Effector memory CD8-positive, alpha-beta T cell (primary cell): ENCODE results near the gene CYBB.
A peak's percentile ranks its signal among the peaks of the same experiment; 100 is the strongest.

Experiments
- ATAC-seq: fragments of 150-1000 bp; cut with Tn5 transposase; replicated peaks from 2 replicates; pipeline ENCODE4 v1.10.0; 2021; ENCODE audit warnings: mild to moderate bottlenecking, moderate library complexity
- DNase-seq, 3 experiments: peaks; one replicate each; pipeline ENCODE4 v3.0.0; 2021
- H3K27ac Mint-ChIP-seq, 2 donors: one replicate each; pipeline ENCODE4 v1.8.0; 2022; ENCODE audit warnings: mild to moderate bottlenecking in 2 of 2, mixed read lengths in 2 of 2, moderate library complexity in 2 of 2
- H3K27me3 Mint-ChIP-seq, 2 donors: one replicate each; pipeline ENCODE4 v1.8.0; 2022; ENCODE audit warnings: mixed read lengths in 2 of 2
- H3K36me3 Mint-ChIP-seq: one replicate; pipeline ENCODE4 v1.8.0; 2022; ENCODE audit warnings: mild to moderate bottlenecking, moderate library complexity, mixed read lengths; ENCODE audit not compliant: insufficient read depth
- H3K4me1 Mint-ChIP-seq, 2 donors: one replicate each; pipeline ENCODE4 v1.8.0; 2022; ENCODE audit warnings: low read depth in 2 of 2, mixed read lengths in 2 of 2
- H3K4me3 Mint-ChIP-seq, 2 donors: one replicate each; pipeline ENCODE4 v1.8.0; 2022; ENCODE audit warnings: mild to moderate bottlenecking in 2 of 2, mixed read lengths in 2 of 2, moderate library complexity in 2 of 2
- H3K9me3 Mint-ChIP-seq, 2 donors: one replicate each; pipeline ENCODE4 v1.8.0; 2022; ENCODE audit warnings: mixed read lengths in 2 of 2
- total RNA-seq, 9 experiments: gene quantifications; one replicate each; lab custom pipeline; 2026; lab: John Stamatoyannopoulos, UW

Gene CYBB
- 0 to 0.06 (median 0) reads per million in 9 experiments for total RNA-seq

GRCh38 chrX:37779857-37780256, at the start of gene CYBB:
Gene CYBB, plus strand, starts transcription at chrX:37780059. Its CDS starts 19 bp downstream, at chrX:37780078.
- Mint-ChIP-seq H3K27ac (no peak within 1 kb of the TSS), H3K9me3 (no peaks in the 10 kb centered on the region), H3K36me3 (no peaks in the 10 kb centered on the region), H3K4me1 (peaks cover 18 to 19% of the 10 kb centered on the region in 2 donors), H3K27me3 (no peaks in the 10 kb centered on the region), H3K4me3 (no peak within 1 kb of the TSS)
- ATAC-seq (no peak), DNase-seq (no peak)

- Mint-ChIP-seq H3K36me3 (no peaks in the 10 kb centered on the region), H3K4me3 (no peak overlapping the region), H3K4me1 (peaks cover 11 to 14% of the 10 kb centered on the region in 2 donors), H3K27ac (no peak overlapping the region), H3K27me3 (no peaks in the 10 kb centered on the region), H3K9me3 (no peaks in the 10 kb centered on the region)
- ATAC-seq: peak; percentile 91
- DNase-seq: peak; percentile 66 to 74 (median 69)
These were observed 34.5 kb upstream of the CYBB start for GRCh38 chrX:37745354-37745753.

- peaks cover 11 to 14% of the 10 kb centered on the region in 2 donors for H3K4me1 Mint-ChIP-seq
- ATAC-seq (peak; percentile 24), DNase-seq (no peak)
- no peaks in the 10 kb centered on the region for H3K27me3 Mint-ChIP-seq
- peak overlapping the region in 1 of 2 donors; percentile 57 for H3K27ac Mint-ChIP-seq
- no peaks in the 10 kb centered on the region for H3K9me3 Mint-ChIP-seq
- no peak overlapping the region for H3K4me3 Mint-ChIP-seq
- H3K36me3 Mint-ChIP-seq: no peaks in the 10 kb centered on the region
These were observed 34.0 kb upstream of the CYBB start for GRCh38 chrX:37745835-37746217.

GRCh38 chrX:37746218-37746941, 33.5 kb upstream of the CYBB start:
- H3K27me3 Mint-ChIP-seq: no peaks in the 10 kb centered on the region

GRCh38 chrX:37746951-37747350, 32.9 kb upstream of the CYBB start:
- no peaks in the 10 kb centered on the region for H3K36me3 Mint-ChIP-seq
- no peaks in the 10 kb centered on the region for H3K9me3 Mint-ChIP-seq
- peaks cover 11 to 14% of the 10 kb centered on the region in 2 donors for H3K4me1 Mint-ChIP-seq
- ATAC-seq: no peak
- no peaks in the 10 kb centered on the region for H3K27me3 Mint-ChIP-seq
- H3K27ac Mint-ChIP-seq: peak overlapping the region in 1 of 2 donors; percentile 57
- peak overlapping the region in 1 of 2 donors; percentile 19 for H3K4me3 Mint-ChIP-seq
- DNase-seq: no peak

More at GRCh38 chrX:37746218-37746941, 33.5 kb upstream of the CYBB start:
- peak overlapping the region in 1 of 2 donors; percentile 57 for H3K27ac Mint-ChIP-seq
- H3K9me3 Mint-ChIP-seq: no peaks in the 10 kb centered on the region
- DNase-seq (no peak), ATAC-seq (peak; percentile 49)
- H3K4me3 Mint-ChIP-seq: peak overlapping the region in 1 of 2 donors; percentile 19
- H3K36me3 Mint-ChIP-seq: no peaks in the 10 kb centered on the region
- peaks cover 11 to 14% of the 10 kb centered on the region in 2 donors for H3K4me1 Mint-ChIP-seq

GRCh38 chrX:37752281-37752680, 27.6 kb upstream of the CYBB start:
- H3K4me1 Mint-ChIP-seq: peaks cover 6 to 10% of the 10 kb centered on the region in 2 donors
- no peak for DNase-seq

GRCh38 chrX:37752936-37753335, 26.9 kb upstream of the CYBB start:
- Mint-ChIP-seq H3K4me3 (no peak overlapping the region), H3K4me1 (peaks cover 6 to 16% of the 10 kb centered on the region in 2 donors), H3K36me3 (no peaks in the 10 kb centered on the region), H3K27ac (no peak overlapping the region), H3K9me3 (no peaks in the 10 kb centered on the region), H3K27me3 (no peaks in the 10 kb centered on the region)
- ATAC-seq (no peak), DNase-seq (no peak)

More at GRCh38 chrX:37752281-37752680, 27.6 kb upstream of the CYBB start:
- Mint-ChIP-seq H3K27ac (no peak overlapping the region), H3K36me3 (no peaks in the 10 kb centered on the region), H3K4me3 (no peak overlapping the region), H3K9me3 (no peaks in the 10 kb centered on the region), H3K27me3 (no peaks in the 10 kb centered on the region)
- ATAC-seq: no peak

- DNase-seq (no peak), ATAC-seq (peak; percentile 59)
- Mint-ChIP-seq H3K27ac (no peak overlapping the region), H3K9me3 (no peaks in the 10 kb centered on the region), H3K4me1 (peaks cover 6 to 17% of the 10 kb centered on the region in 2 donors), H3K4me3 (peak overlapping the region in 1 of 2 donors; percentile 19), H3K27me3 (no peaks in the 10 kb centered on the region), H3K36me3 (no peaks in the 10 kb centered on the region)
These were observed 26.5 kb upstream of the CYBB start for GRCh38 chrX:37753384-37753783.

GRCh38 chrX:37754516-37754915, 25.3 kb upstream of the CYBB start:
- DNase-seq: no peak
- ATAC-seq: no peak
- H3K9me3 Mint-ChIP-seq: no peaks in the 10 kb centered on the region
- peaks cover 6 to 17% of the 10 kb centered on the region in 2 donors for H3K4me1 Mint-ChIP-seq
- no peak overlapping the region for H3K4me3 Mint-ChIP-seq
- no peaks in the 10 kb centered on the region for H3K27me3 Mint-ChIP-seq
- H3K27ac Mint-ChIP-seq: no peak overlapping the region
- no peaks in the 10 kb centered on the region for H3K36me3 Mint-ChIP-seq

- ATAC-seq: peak; percentile 90
- peak in 1 of 3 experiments; percentile 5 for DNase-seq
- Mint-ChIP-seq H3K4me3 (no peak overlapping the region), H3K27me3 (no peaks in the 10 kb centered on the region), H3K27ac (no peak overlapping the region), H3K4me1 (peaks cover 6 to 17% of the 10 kb centered on the region in 2 donors), H3K9me3 (no peaks in the 10 kb centered on the region), H3K36me3 (no peaks in the 10 kb centered on the region)
These were observed 24.8 kb upstream of the CYBB start for GRCh38 chrX:37755025-37755424.

- Mint-ChIP-seq H3K4me3 (no peak overlapping the region), H3K36me3 (no peaks in the 10 kb centered on the region), H3K27ac (peak overlapping the region; percentile 39 to 42)
These were observed 22.8 kb upstream of the CYBB start for GRCh38 chrX:37757082-37757481.

GRCh38 chrX:37759351-37759750, 20.5 kb upstream of the CYBB start:
- Mint-ChIP-seq H3K9me3 (no peaks in the 10 kb centered on the region), H3K36me3 (no peaks in the 10 kb centered on the region), H3K4me3 (no peak overlapping the region), H3K4me1 (peaks cover 0 to 10% of the 10 kb centered on the region in 2 donors), H3K27me3 (no peaks in the 10 kb centered on the region), H3K27ac (no peak overlapping the region)
- no peak for DNase-seq
- ATAC-seq: no peak

More at GRCh38 chrX:37757082-37757481, 22.8 kb upstream of the CYBB start:
- peaks cover 6 to 17% of the 10 kb centered on the region in 2 donors for H3K4me1 Mint-ChIP-seq
- H3K27me3 Mint-ChIP-seq: no peaks in the 10 kb centered on the region
- ATAC-seq (no peak), DNase-seq (no peak)
- H3K9me3 Mint-ChIP-seq: no peaks in the 10 kb centered on the region

GRCh38 chrX:37759878-37760418, 19.9 kb upstream of the CYBB start:
- H3K9me3 Mint-ChIP-seq: no peaks in the 10 kb centered on the region
- ATAC-seq (no peak), DNase-seq (no peak)
- no peaks in the 10 kb centered on the region for H3K36me3 Mint-ChIP-seq
- H3K4me3 Mint-ChIP-seq: no peak overlapping the region
- H3K27ac Mint-ChIP-seq: no peak overlapping the region
- peaks cover 0 to 10% of the 10 kb centered on the region in 2 donors for H3K4me1 Mint-ChIP-seq
- no peaks in the 10 kb centered on the region for H3K27me3 Mint-ChIP-seq

- peaks cover under 1 to 5% of the 10 kb centered on the region in 2 donors for H3K4me1 Mint-ChIP-seq
- H3K36me3 Mint-ChIP-seq: no peaks in the 10 kb centered on the region
- no peak overlapping the region for H3K4me3 Mint-ChIP-seq
- no peak overlapping the region for H3K27ac Mint-ChIP-seq
- DNase-seq (no peak), ATAC-seq (no peak)
- H3K27me3 Mint-ChIP-seq: no peaks in the 10 kb centered on the region
- H3K9me3 Mint-ChIP-seq: no peaks in the 10 kb centered on the region
These were observed 16.5 kb upstream of the CYBB start for GRCh38 chrX:37763400-37763799.
